Uterus (tissue), 2 donors: Measurements from ENCODE around the gene FOS.

Source experiments
- POLR2A ChIP-seq, 2 donors: fragments of 450-650 bp; IDR thresholded peaks; one replicate each; pipeline ENCODE4 v1.6.1; 2016; ENCODE audit warnings: antibody characterized with exemption in 2 of 2, mild to moderate bottlenecking in 1 of 2, moderate library complexity in 1 of 2
- TF ChIP-seq, protein P1 (sequence below), 4 experiments: fragments of 200-600 bp in 2 of 4; fragments of 450-650 bp in 2 of 4; sonication (generic) in 2 of 4; IDR thresholded peaks; one replicate each; pipeline ENCODE4 v1.5.1; 2016 to 2019; ENCODE audit warnings: antibody characterized with exemption in 4 of 4, mild to moderate bottlenecking in 2 of 4, moderate library complexity in 1 of 4

DNA sequence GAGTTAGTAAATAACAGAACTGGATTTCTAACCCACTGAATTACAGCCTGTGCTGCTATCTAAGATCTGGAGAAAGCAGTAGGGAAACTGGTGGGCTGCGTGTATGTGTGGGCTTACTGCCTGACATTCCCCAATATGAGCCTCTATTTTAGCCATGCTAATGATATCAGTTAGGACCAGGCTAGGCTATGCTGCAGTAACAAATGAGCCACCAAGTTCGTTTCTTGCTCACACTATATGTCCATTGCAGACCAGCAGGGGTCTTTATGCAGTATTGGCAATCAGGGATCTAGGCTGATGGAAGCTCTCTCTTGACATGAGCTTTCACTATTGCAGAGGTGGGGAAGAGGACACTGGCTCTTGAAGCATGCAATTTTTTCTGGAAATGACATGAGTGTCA lies 40.4 kb downstream of the FOS start:
- TF ChIP-seq, protein P1, sequence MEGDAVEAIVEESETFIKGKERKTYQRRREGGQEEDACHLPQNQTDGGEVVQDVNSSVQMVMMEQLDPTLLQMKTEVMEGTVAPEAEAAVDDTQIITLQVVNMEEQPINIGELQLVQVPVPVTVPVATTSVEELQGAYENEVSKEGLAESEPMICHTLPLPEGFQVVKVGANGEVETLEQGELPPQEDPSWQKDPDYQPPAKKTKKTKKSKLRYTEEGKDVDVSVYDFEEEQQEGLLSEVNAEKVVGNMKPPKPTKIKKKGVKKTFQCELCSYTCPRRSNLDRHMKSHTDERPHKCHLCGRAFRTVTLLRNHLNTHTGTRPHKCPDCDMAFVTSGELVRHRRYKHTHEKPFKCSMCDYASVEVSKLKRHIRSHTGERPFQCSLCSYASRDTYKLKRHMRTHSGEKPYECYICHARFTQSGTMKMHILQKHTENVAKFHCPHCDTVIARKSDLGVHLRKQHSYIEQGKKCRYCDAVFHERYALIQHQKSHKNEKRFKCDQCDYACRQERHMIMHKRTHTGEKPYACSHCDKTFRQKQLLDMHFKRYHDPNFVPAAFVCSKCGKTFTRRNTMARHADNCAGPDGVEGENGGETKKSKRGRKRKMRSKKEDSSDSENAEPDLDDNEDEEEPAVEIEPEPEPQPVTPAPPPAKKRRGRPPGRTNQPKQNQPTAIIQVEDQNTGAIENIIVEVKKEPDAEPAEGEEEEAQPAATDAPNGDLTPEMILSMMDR (IDR thresholded peaks at IDR 0.05), result no peak
- TF ChIP-seq POLR2A (IDR thresholded peaks at IDR 0.05), result no peak
